GM18526 (cell line): ENCODE results near the gene ATP2B2.

Experiments used
- POLR2A ChIP-seq: IDR thresholded peaks from 3 replicates; pipeline ENCODE4 v1.6.1; 2011; ENCODE audit not compliant: insufficient read length; ENCODE audit errors: extremely low read depth

The ATP2B2 gene

GRCh38 chr3:10378246-10378645 lies 127.1 kb downstream of the ATP2B2 start:
- no peak for TF ChIP-seq POLR2A

DNA sequence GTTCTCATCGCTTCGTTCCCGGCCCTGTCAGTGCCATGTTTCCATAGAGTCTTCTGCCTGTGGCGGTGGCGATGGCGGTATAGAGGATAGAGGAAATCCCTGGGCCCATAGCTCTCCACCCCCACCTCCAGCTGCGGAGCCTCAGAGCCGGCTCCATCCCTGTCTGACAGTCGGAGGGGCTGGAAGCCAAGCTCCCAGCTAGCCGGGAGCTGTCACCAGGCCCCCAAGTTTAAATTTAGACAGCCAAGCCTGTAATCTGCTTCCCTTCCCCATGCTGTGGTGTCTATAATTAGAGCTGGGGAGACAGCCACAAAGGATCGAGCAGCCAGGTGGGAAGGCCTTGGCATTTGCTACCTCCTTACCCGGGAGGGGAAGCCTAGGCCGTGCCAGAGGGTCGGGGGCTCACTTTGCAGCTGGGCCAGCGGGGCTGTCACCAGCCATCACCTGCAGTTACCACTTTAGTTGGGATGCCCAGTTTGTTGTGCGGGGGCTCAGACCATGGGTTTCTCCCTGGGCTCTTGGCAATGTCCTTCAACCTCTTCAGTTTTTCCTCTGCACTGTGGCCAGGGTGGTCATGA lies 128.1 kb downstream of the ATP2B2 start:
- no peak for TF ChIP-seq POLR2A

- no peak for TF ChIP-seq POLR2A
Measured at GRCh38 chr3:10376353-10376752, 129.0 kb downstream of the ATP2B2 start.

GRCh38 chr3:10375296-10376053 lies 129.9 kb downstream of the ATP2B2 start:
- TF ChIP-seq POLR2A, result no peak

DNA sequence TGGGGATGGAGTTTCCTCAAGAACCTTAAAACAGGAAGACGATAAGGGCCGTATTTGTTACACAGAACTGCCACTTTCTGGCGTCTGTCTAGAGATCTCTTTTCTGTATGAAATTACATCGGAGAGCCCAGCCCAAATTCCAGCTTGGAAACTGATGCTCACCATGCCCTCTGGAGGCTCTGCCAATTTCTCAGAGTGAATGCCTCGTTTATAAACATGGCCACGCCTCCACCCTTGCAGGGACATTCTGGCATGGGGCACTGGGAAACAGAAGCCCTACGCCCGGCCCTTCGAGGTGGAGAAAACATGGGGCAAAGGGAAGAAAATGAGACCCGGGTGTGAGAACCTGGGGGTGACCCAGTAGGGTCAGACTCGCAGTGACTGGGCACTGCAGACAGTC lies 131.1 kb downstream of the ATP2B2 start:
- no peak for TF ChIP-seq POLR2A

DNA sequence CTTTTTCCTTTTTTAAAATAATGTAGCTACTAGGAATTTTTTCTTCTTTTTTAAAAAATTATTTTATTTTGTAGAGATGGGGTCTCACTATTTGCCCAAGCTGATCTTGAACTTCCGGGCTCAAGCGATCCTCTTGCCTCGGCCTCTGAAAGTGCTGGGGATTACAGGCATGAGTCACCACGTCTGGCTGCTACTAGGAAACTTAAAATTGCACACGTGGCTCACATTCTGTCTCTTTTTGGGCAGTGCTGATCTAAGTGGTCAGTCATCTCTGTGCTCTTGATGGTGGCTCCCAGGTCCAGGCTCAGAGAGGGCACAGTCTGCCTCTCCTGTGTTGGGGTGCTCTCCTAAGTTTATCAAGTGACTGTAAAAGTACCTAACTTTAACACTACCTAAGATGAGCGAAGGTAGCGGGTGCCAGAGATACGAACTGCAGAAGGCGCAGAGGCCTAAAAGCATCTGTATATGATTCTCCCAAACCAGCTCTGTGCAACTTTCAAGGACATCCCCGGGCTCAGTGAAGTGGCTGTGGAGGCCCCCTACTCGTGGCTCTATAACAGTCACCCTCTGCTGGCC lies 131.6 kb downstream of the ATP2B2 start:
- no peak for TF ChIP-seq POLR2A

DNA sequence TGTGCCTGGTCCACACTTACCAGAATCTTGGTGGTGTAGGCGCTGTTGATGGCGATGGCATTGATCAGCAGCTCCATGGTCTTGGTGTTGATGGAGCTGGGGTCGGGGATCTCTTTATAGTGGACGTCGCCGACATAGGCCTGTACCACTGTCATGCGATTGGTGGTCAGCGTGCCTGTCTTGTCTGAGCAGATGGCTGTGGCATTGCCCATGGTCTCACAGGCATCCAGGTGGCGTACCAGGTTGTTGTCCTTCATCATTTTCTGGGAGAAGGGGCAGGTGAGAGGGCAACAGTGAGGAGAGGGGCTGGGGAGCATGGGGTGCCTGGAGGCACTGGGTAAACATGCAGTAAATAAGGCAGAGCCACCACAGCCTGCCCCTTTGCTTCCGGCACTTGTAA lies 133.6 kb downstream of the ATP2B2 start:
- no peak for TF ChIP-seq POLR2A

- TF ChIP-seq POLR2A, result no peak
Measured at GRCh38 chr3:10371167-10371566, 134.2 kb downstream of the ATP2B2 start.

DNA sequence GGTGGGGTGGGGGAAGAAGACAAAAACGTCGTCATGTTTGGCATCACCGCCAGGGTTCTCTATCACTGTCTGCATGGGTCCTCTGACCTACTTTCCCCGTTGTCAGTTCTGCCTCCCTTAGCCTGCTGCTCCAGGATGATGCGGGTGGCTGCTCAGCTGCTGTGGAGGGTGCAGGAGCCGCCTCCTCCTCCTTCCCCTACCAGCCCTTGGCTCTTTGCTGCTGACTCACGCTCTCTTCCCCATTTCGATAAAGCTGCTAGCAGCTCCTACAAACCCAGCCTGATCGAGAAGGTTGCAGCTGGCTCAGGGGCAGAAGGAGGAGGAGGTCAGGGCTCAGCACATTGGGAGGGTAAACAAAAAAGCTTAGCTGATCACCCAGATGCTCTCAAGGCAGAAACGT lies 135.0 kb downstream of the ATP2B2 start:
- TF ChIP-seq POLR2A, result no peak

DNA sequence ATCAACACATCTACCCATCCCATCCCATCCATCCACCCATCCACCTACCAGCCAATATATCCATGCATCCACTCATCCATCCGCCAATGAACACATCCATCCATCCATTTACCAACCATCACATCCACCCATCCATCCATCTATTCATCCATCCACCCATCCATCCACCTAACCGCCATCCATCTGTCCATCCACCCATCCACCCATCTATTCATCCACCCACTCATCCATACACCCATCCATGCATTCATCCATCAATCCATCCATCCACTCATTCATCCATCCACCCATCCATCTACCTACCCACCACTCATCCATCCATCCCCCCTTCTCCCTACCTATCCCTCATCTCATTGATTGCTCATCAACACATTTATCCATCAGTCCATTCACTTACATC lies 136.9 kb downstream of the ATP2B2 start:
- no peak for TF ChIP-seq POLR2A

DNA sequence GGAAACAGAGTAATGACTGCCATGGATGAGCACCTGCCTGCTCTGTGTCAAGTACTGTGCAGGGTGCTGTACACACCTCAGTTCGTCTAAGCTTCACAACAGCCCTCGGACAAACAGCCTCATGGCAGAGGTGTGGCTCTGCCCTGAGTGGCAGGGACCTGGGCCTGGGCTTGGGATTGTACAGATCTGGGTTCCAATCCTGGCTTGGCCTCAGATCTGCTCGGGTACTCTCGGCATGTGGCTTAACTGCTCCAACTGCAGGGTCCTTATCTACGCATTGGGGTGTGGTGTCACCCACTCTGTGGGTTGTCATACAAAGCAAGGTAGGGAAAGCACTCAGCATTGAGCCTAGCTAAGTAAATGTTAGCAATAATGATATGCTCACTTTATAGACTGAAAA lies 137.9 kb downstream of the ATP2B2 start:
- TF ChIP-seq POLR2A, result no peak

DNA sequence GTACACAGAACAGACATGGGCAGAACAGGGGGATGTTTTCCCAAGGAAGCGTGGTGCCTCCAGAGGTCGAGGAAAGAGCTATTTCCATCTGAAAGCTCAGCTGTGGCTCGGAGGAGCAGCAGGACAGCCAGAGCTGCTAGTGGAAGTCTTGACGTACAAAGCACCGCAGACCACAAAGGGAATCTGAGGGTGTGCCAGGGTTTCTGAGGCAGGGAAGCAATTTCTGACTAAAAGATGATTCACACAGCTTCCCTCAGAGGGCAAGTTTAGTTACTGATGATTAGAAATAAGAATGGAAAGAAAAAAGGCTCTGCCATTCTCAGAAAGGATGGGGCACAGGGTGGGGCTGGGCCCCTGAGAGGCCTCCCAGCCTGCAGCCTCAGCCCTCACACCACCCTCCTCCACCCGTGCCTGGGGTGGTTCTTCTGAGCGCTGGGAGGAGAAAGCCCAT lies 138.7 kb downstream of the ATP2B2 start:
- TF ChIP-seq POLR2A, result no peak

DNA sequence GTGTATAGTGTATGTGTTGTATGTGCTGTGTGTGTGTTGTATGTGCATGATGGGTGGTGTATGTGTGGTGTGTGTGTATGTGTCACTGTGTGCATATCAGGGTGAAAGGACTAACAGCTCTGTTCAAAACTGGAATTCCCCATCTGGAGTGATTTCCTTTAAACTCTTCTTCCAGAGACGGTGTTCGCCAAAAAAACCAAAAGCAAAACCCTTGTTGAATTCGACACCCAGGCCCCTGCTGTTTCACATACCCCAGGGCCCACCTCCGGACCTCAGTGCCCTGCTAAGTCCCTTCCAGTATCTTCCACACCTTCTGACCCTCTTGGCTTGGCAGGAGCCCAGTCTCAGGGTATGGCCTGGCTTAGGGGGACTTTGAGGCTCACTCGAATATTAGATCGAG lies 139.6 kb downstream of the ATP2B2 start:
- no peak for TF ChIP-seq POLR2A

DNA sequence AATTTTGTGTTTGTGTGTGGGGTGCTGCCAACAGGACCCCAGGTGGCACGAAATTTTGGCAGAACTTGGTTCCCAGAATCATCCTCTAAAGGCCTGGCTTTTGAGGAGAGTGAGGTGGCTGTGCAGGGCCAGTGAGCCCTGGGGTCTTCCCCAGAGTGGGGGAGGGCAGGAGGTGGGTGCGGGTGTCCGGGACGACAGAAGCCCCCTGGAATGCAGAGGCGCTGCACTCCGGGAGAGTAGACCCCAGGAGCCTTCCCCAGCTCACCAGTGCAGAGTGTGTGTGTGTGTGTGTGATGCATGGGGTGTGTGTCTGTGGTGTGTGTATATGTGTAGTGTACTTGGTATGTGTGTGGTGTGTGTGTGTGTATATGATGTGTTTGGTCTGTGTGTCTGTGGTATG lies 140.1 kb downstream of the ATP2B2 start:
- no peak for TF ChIP-seq POLR2A

- TF ChIP-seq POLR2A, result no peak
Measured at GRCh38 chr3:10364806-10365205, 140.6 kb downstream of the ATP2B2 start.

DNA sequence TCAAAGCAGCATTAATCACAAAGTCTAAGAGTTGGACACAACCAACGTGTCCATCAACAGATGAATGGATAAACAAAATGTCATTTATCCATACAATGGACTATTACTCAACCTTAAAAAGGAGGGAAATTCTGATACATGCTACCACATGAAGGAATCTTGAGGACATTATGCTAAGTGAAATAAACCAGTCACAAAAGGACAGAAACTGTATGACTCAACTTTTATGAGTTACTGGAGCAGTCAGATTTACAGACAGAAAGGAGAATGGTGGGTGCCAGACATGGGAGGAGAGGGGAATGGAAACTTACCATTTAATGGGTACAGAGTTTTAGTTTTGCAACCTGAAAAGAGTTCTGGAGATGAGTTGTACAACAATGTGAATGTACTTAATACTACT lies 141.5 kb downstream of the ATP2B2 start:
- TF ChIP-seq POLR2A, result no peak
